RWPE1 (cell line): ENCODE measurements around the gene ARRDC4.
A peak's percentile ranks its signal among the peaks of the same experiment; 100 is the strongest.

Experiments
- CTCF ChIA-PET: fragments of 350-600 bp; sonication (Branson Sonifier 250); formaldehyde crosslinking; extraction: SDS; loops from one replicate; lab custom pipeline; 2021; lab: Yijun Ruan, JAX
- POLR2A ChIA-PET: fragments of 400-600 bp; formaldehyde crosslinking; extraction: SDS; loops from one replicate; lab custom pipeline; 2020; ENCODE audit warnings: antibody characterized with exemption; ENCODE audit not compliant: low non-redundant PET; lab: Yijun Ruan, JAX
- DNase-seq: peaks from one replicate; pipeline ENCODE4 v3.0.0; 2012; ENCODE audit warnings: low spot score
- H3K27ac ChIP-seq: fragments of 450-650 bp; 2 replicates; pipeline ENCODE4 v1.5.1; 2017
- TF ChIP-seq, protein P1 (sequence below): fragments of 450-650 bp; conservative IDR thresholded peaks from 2 replicates; pipeline ENCODE4 v1.5.1; 2017; ENCODE audit warnings: low read depth, mild to moderate bottlenecking

Gene ARRDC4

DNA sequence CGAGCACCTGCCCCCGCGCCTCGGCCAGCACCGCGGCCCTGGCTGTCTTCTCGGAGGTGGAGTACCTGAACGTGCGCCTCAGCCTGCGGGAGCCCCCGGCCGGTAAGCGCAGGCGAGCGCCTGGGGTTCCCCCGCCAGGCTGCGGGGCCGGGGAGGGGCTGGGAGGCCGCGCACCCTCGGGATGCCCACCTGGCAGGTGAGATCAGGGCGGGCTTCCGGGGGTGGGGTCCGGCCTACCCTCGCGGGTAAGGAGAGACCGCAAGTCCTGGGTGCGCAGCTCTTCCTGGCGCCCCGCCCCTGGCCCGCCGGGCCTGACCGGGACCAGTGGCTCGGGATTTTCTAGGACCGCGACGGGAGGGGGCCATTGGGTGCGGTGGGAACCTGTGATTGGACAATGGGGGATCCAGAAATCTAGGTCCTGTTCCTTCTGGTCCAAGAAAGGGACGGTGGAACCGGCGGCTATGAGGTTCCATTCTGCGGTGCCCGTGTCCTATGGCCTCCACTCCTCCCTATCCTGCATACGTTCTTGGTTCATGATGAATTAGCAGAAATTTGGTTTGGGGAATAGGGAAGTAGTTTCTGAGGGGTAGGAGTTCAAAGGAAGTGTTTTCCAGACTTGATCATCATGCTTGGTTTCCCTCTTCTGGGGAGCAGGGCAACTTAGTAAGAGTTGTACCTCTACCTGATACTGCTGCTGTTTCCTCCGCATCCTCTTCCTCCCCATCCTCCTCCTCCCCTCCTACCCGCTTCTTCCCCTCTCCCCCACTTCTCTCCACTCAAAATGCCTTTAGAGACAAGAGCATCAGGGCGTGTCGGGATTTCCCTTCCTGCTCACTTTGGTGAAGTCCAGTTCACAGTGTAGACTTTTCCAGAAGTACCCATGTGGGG lies 808 bp downstream of the ARRDC4 start:
- POLR2A ChIA-PET = no interaction called here
- CTCF ChIA-PET = interaction anchor here (0.7 kb wide), 1 partner anchor 118 kb away, joined by 3 read pairs; no protein-coding TSS in a partner anchor
- H3K27ac ChIP-seq = peak overlapping the region; percentile 83
- TF ChIP-seq, protein P1, sequence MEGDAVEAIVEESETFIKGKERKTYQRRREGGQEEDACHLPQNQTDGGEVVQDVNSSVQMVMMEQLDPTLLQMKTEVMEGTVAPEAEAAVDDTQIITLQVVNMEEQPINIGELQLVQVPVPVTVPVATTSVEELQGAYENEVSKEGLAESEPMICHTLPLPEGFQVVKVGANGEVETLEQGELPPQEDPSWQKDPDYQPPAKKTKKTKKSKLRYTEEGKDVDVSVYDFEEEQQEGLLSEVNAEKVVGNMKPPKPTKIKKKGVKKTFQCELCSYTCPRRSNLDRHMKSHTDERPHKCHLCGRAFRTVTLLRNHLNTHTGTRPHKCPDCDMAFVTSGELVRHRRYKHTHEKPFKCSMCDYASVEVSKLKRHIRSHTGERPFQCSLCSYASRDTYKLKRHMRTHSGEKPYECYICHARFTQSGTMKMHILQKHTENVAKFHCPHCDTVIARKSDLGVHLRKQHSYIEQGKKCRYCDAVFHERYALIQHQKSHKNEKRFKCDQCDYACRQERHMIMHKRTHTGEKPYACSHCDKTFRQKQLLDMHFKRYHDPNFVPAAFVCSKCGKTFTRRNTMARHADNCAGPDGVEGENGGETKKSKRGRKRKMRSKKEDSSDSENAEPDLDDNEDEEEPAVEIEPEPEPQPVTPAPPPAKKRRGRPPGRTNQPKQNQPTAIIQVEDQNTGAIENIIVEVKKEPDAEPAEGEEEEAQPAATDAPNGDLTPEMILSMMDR = no peak
- peak; percentile 37 for DNase-seq

DNA sequence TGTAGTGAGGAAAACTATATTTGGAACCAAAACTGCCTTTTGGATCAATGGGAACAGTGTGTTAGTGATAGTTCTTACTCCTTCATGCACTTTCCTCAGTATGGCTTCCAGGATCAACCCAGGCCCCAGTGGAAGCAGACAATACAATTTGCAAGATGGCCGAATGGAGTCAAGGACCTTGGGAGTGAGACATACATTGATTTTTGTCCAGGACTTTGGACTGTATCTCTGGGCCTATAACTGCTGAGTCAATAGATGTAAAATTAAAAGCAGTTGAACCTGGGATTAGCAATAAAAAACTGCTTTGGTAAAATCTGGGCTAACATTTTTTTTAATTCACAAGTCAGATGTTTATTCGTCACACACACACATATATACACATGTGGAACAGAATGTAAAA lies 1.8 kb downstream of the ARRDC4 start:
- DNase-seq = no peak
- ChIA-PET POLR2A (no interaction called here), CTCF (no interaction called here)
- TF ChIP-seq, protein P1 = no peak
- no peak overlapping the region for H3K27ac ChIP-seq

GRCh38 chr15:97963779-97964178 lies 3.3 kb downstream of the ARRDC4 start:
- POLR2A ChIA-PET = no interaction called here
- H3K27ac ChIP-seq = no peak overlapping the region
- TF ChIP-seq, protein P1 = no peak
- CTCF ChIA-PET = no interaction called here
- no peak for DNase-seq

DNA sequence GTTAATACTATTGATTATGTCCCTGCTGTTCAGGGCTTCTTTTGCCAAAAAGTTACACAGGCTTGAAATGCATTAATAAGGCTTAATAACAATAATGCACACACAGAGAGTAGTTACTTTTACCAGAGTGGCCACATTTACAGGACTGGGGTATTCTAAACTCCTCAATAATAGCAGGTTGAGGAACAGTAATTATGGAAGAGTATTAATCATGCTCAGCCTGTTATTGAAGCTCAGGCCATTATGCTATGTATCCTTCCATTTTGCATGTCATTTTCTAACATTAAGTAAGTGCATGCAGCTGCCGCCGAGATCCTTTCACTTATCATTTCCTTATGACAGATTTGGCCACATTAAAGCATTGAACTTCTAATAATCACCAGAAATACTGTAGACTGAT lies 5.7 kb downstream of the ARRDC4 start:
- ChIA-PET CTCF (no interaction called here), POLR2A (no interaction called here)
- DNase-seq = no peak
- H3K27ac ChIP-seq = no peak overlapping the region
- TF ChIP-seq, protein P1 = no peak

DNA sequence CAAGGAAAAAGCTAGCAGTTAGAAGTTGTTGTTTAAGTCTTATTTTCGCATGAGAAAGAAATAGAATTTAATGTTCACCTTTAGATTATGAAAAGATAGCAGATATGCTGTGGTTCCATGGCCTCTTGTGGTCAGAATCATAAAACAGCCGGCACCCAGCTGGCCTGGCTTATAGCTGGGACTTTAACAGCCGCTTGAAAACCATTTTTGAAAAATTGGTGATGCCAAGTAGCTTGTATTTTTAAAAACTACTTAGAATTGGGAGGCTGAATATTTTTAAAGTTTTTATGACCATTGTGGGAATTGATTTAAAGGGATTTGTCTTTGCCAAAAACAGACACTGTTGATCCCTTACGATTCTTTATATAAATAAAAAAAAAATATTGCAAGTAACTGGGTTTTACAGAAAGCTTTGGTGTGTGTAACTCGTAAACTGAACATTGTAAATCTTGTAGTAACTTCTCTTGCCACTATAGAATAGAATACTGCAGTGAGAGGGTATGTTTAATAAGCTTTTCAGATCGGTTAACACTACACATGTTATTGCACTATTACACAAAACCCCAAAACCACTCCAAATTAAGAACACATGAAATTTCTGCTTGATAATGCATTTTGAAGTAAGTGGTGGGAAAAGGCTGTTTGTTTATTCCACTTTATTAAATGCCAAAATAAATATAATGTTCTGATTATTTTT lies 6.6 kb downstream of the ARRDC4 start:
- DNase-seq = no peak
- ChIA-PET POLR2A (no interaction called here), CTCF (interaction anchor here (0.7 kb wide), 1 partner anchor 28 kb away, joined by 3 read pairs; no protein-coding TSS in a partner anchor)
- TF ChIP-seq, protein P1 = no peak
- no peak overlapping the region for H3K27ac ChIP-seq

GRCh38 chr15:97967881-97968280 lies 7.4 kb downstream of the ARRDC4 start:
- DNase-seq = no peak
- ChIA-PET CTCF (no interaction called here), POLR2A (no interaction called here)
- H3K27ac ChIP-seq = no peak overlapping the region
- TF ChIP-seq, protein P1 = no peak
